ENCODE measurements around the gene SPINK5.

- TF ChIP-seq CTCF (IDR thresholded peaks at IDR 0.05) (no peak), POLR2A (IDR thresholded peaks at IDR 0.05; ENCODE audit: low read depth) (no peak), POLR2AphosphoS5 (IDR thresholded peaks at IDR 0.05) (no peak)
These were observed 36.3 kb upstream of the SPINK5 start for GRCh38 chr5:148027505-148027904.
